Activated T-cell treated with anti-CD3 and anti-CD28 coated beads, Interleukin-2, amount 50 U/mL, for 1 hour (primary cell): ENCODE measurements around the gene TTLL8.

ENCODE experiments used
- DNase-seq: peaks from one replicate; pipeline ENCODE4 v3.0.0-alpha.2; 2020

The TTLL8 gene

DNA sequence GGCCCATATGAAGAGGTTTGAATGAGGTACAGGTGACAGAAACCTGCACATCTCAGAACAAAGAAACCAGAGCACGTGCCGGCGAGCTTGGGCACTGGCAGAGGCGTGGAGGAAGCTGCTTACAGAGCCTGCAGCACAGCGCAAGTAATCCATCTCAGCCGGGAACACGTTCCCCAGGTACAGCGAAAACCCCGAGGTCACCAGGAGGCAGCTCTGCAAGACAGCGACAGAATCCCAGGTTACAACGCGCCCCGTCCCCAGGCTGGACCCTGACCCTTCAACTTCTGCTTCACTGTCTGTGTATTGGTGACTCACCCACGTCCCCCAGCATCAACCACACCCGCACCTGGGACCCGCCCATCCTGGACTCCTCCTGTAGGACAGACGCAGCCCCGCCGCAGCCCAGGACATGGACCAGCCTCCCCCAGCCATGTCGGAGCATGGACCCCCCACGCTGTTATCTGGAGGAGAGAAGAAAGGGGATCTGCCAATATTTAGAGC lies 24.9 kb upstream of the TTLL8 start:
- DNase-seq: no peak

- no peak for DNase-seq
These were observed 24.2 kb upstream of the TTLL8 start for GRCh38 chr22:50082197-50082715.

DNA sequence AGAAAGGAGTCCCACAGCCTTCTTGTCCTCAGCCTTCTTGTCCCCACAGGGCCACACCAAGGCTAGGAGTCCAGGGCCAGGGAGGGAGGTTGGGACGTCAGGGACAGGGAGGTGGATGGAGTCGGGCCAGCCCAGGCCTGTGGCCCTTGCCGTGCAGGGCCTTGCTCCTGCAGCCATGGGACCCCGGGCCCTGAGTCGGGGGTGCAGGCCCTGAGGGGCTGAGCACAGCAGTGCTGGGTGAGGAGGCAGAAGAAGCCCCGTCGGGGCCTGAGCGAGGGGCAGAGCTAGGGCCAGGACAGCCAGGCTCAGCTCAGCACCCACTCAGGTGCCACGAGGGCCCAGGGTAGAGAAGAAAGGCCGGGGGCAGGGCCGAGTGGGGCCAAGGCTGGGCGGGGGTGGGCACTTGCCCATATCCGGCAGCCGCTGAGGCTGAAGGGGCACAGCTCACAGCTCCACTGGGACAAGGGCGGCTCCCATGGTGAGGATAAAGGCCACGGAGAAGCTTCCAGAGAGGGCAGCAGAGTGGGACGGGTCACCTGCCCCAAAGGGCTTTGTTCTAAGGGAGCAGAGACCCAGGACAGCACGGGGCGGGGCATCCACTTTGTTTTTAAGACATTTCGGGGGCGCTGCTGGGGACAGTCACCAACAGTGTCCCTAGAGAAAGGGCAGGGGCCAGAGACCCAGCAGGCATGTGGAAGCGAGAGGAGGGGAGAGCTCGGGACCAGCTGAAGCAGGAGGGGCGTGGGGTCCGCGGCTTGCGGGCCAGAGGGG lies 23.5 kb upstream of the TTLL8 start:
- no peak for DNase-seq

- no peak for DNase-seq
These were observed 22.0 kb upstream of the TTLL8 start for GRCh38 chr22:50080077-50080465.

DNA sequence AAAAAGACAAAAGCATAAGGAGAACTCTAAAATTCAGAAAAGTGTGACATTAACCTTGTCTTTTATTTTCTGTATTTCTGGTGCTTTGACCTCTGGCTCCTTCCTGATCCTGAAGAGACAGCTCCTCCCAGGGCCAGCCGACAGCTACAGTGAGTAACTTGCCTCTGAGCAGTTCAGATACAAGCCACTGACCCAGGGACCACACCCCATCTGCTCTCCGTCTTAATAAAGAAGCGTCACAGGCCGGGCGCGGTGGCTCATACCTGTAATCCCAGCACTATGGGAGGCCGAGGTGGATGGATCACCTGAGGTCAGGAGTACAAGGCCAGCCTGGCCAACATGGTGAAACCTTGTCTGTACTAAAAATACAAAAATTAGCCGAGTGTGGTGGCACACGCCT lies 20.7 kb upstream of the TTLL8 start:
- DNase-seq: no peak

GRCh38 chr22:50078246-50078645 lies 20.1 kb upstream of the TTLL8 start:
- DNase-seq: no peak

DNA sequence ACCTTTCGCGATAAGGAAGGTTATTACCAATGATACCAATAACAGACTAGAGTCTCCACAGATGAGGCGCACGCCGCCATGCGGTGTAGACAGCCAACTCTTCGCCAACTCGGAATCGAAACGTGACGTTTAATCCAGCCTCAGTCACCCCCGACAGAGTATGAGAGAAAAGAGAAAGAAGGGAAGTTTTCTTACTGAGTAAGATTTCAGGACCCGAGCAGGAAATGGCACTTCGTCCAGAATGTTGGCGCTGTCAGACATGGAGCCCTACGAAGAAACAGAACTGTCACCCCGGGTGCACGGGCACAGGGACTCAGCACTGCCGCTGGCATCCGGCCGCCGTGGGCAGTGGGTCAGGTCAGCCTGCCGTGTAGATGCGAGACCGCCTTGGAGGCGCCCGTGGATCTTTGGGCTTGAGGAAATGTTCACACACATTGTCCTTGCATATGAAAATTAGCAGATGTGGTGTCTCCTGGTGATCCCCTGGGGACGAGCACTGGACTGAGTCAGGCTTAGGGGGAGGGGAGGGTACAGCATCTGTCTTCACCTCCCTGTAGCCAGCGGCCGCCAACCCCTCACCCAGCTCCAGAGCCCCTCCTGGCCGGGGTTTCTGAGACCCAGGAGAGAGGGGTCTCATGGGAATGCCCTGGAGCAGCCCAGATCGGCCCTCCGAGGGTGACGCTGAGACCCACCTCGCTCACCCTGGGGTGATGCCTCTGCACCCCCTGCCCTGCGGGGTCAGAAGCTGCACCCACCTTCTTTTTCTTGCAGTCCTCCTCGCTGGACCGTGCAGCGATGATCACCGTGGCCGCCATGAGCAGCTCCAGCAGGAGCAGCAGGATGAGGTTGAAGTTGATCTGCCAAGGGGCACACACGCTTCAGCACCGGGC lies 18.8 kb upstream of the TTLL8 start:
- DNase-seq: no peak

DNA sequence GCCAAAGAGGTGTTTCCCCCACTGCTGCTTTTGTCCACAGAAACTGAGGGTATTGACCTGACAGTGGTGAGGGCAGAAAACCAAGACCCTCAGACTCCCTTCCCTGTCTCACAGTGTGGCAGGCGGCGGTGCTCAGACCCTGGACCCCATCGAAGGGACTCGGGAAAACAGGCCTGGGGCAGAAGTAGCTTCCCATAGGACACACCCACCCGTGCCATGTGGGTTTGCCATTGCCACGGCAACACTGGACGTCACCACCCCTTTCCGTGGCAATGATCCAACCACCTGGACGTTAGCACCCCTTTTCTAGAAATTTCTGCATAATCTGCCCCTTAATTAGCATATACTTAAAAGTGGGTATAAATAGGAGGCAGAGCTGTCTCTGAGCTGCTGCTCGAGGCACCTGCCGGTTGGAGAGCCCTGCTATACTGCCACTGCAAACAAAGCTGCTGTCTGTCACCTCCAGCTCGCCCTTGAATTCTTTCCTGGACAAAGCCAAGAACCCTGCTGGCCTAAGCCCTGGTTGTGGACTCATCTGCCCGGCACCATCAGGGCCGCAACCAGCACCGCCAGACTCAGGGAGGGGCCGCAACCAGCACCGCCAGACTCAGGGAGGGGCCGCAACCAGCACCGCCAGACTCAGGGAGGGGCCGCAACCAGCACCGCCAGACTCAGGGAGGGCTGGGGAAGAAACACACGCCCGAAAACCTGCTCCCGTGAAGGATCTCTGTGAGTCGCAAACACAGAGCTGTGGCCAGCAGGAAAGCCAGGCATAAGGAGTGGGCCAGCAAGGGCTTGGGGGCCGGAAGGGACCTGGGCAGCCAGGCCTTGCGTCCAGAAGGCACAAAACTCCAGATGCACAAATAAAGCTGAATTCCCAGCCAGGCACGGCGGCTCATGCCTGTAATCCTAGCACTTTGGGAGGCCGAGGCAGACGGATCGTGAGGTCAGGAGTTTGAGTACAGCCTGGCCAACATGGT lies 16.7 kb upstream of the TTLL8 start:
- DNase-seq: no peak

DNA sequence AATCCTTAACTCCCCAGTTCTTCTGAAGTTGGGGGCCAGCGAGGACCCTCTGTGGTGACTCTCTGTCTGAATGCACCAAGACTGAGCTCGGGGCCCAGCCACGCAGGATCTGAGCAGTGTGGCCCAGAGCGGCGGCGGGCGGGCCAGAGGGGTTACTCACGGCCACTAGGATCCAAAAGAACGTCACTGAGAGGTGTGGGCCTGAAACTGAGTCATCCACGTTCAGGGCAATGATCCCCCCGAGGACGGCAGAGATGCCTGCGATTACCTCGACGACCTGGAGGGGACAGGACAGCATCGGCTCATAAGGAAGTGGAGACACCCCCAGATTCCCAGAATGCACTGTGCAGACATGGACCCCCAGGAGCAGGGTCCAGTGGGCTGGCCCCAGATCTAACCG lies 16.0 kb upstream of the TTLL8 start:
- DNase-seq: no peak

DNA sequence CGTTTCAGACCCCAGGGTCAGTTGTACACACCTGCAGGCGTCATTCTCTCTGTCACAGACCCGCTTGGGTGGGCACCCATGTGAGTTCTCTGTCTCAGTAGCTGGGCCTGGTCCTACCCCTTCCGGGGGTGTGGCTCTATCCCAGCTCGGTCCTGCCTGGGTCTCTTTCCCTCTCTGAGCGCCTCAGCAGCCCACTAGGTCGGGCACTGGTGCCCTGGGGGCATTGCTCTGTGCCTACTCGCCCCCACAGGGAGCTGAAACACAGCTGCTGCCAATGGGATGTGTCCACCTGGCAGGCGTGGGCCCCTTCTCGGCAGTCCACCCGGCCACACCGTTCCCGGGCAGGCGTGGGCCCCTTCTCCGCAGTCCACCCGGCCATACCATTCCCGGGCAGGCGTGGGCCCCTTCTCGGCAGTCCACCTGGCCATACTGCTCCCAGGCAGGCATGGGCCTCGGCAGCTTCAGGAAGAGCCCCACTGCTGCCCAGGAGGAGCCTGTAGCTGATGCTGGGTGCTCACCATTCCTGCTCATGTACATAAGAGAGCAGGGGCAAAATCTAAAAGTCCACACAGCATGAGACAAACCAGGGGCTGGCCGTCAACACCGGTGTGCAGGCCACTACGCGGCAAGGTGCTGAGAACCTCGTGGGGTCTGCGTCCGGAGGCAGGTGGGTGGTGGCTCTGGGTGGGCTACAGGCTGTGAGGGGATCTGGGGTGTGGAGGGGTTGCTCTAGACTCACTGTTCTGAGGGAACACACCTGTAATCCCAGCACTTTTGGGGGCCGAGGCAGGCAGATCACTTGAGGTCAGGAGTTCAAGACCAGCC lies 14.8 kb upstream of the TTLL8 start:
- DNase-seq: no peak

GRCh38 chr22:50072167-50072555 lies 14.1 kb upstream of the TTLL8 start:
- DNase-seq: no peak

GRCh38 chr22:50071432-50072166 lies 13.5 kb upstream of the TTLL8 start:
- DNase-seq: no peak

DNA sequence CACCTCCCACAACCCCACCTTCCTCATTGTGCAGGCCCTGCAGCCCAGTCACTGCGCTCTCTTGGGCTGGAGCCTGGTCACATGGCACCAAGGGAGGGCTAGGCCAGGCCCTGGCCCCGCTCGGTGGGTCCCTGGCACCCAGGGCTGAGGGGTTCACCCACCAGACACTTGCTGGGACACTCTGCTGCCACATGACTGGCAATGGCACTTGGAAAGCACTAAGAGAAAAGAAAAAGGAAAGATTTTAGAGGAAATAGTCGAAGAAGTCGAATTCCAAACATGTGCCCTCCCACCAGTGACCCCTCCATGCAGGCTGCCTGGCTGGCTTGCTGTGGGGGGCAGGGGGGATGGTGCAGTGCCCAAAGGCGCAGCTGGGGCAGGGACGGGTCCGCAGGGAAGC lies 12.3 kb upstream of the TTLL8 start:
- DNase-seq: no peak

DNA sequence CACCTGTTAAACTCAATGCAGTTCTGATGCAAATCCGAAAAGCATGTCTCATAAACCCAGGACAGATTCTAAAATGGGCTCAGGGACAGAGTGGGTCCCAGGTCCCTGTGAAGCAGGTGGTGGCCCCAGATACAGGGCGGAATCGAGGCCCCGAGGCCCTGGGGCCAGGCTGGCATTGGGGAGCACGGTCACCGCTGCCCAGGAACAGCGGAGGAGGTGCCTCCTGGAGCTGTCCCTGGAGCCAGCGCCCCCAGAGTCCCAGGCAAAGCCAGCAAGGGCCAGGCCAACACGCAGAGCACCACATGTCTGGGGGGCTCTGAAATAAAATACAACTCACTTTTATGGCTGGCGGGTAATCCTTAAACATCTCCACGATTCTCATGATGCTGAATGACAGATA lies 10.0 kb upstream of the TTLL8 start:
- DNase-seq: no peak

GRCh38 chr22:50067244-50067643 lies 9.1 kb upstream of the TTLL8 start:
- DNase-seq: no peak

DNA sequence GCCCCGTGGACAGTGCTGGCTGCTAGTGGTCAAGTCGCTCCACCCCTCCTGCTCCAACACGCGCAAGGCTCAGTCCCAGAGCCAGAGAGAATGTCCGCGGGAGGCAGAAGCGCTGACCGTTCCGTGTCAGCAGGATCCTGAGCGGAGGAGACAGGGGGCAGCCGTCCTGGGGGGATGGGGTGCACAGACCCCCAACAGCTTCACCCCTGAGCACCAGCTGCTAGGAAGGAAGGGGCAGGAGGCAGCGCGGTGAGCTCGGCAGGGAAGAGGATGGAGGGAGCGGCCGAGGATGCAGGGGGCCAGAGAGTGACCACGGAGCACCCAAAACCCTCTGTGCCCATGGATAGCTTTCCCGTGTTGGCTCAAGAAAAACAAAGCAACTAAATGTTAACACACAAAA lies 6.4 kb upstream of the TTLL8 start:
- no peak for DNase-seq

DNA sequence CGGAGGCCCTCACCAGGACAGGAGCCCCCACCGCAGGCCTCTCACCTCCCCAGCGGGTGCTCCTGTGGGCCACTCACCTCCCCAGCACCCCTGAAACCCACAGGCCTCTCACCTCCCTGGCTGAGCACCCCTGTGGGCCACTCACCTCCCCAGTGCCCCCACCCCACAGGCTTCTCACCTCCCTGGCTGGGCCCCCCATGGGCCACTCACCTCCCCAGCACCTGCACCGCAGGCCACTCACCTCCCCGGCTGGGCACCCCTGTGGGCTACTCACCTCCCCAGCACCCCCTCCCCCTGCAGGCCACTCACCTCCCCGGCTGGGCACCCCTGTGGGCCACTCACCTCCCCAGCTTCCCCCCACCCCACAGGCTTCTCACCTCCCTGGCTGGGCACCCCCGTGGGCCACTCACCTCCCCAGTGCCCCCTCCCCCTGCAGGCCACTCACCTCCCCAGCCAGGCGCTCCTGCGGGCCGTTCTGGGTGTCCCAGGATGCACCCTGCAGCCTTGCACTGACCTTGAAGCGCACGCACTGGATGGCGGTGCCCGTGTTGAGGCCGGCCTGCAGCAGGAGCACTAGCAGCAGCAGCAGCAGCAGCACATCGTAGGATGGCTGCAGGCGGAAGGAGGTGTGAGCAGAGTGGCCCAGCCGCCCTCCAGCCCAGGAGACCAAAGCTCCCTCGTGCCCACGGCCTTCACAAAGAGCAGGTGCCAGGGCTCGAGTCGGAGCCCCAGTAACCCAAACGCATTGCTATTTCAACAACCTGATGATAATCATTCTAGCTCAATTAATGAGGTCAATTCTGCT lies 5.7 kb upstream of the TTLL8 start:
- no peak for DNase-seq

DNA sequence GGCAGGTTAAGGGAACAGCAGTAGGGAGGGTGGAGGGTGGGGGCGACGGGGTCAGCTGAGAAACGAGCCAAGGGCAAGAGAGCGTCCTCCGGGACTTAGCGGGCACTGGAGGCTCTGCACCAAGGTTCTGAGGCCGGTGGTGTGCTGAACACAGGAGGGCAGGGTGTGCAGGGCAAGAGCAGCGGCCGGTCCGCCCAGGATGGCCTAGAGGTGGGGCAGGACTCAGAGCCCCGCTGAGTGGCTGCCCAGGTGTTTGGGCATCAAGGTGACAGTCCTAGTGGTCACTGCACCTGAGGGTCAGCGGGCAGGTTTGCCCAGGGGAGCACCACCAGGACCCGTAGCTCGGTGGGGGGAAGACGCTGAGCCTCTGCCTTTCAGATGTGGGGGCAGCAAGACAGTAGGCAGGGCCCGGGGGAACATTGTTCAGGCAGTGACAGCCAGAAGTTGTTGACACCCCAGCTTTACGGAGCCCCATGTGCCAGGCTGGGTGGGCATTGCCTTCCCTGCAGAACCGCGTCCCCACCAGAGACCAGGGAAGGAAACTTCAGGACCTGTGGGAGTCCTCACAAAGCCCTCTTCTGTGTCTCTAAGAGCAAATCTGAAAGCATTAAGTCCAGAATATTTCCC lies 4.5 kb upstream of the TTLL8 start:
- no peak for DNase-seq

DNA sequence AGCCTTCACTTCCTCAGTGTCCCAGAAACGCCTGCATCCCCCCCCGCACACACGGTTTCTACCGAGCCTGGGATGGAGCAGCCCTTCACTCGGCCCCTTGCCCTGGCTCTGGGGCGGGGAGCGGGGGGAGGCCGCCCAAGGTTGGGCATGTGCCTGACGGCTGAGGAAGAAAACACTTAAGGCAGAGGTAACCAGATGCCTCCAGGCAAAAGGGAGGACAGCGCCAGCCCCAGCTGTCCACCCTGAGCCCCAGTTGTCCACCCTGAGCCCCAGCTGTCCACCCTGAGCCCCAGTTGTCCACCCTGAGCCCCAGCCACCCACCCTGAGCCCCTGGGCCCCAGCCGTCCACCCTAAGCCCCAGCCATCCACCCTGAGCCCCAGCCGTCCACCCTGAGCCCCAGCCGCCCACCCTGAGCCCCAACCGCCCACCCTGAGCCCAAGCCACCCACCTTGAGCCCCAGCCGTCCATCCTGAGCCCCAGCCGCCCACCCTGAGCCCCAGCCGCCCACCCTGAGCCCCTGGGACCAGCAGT lies 3.8 kb upstream of the TTLL8 start:
- DNase-seq: no peak
